GM15510 (cell line): Measurements from ENCODE around the gene CLEC2L.

Experiments
- POLR2A ChIP-seq: IDR thresholded peaks from 3 replicates; pipeline ENCODE4 v1.6.1; 2011; ENCODE audit warnings: borderline replicate concordance; ENCODE audit not compliant: insufficient read length; ENCODE audit errors: extremely low read depth

The CLEC2L gene

DNA sequence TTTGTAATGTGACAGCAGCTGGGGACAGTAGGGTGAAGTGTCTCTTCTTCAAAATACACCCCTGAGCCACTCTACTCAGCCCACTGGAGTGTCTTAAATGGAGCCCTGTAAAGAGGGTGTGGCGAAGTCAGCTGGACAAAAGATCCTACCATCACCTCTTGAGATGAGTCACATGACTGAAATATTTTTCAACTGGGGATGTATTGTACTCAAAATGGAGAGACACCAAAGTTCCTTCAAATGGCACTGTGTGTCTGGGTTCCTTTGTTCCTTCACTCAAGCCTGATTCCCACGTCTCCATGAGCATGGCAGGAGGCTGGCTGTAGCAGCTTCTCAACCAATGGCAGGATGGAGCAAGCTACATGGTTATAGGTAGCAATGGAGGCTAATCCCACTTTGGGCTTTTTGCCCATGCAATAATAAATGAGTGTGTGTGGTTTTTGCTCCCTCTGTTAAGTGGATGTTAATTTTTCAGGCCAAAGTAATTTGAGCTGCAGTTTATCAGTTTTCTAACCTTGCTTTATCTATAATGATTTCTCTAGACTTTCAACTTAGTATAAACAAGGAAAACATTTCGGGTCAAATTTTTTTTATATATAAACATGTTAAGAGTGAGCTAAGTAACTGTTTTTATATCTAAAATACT lies 68.2 kb downstream of the CLEC2L start:
- TF ChIP-seq POLR2A, result no peak

DNA sequence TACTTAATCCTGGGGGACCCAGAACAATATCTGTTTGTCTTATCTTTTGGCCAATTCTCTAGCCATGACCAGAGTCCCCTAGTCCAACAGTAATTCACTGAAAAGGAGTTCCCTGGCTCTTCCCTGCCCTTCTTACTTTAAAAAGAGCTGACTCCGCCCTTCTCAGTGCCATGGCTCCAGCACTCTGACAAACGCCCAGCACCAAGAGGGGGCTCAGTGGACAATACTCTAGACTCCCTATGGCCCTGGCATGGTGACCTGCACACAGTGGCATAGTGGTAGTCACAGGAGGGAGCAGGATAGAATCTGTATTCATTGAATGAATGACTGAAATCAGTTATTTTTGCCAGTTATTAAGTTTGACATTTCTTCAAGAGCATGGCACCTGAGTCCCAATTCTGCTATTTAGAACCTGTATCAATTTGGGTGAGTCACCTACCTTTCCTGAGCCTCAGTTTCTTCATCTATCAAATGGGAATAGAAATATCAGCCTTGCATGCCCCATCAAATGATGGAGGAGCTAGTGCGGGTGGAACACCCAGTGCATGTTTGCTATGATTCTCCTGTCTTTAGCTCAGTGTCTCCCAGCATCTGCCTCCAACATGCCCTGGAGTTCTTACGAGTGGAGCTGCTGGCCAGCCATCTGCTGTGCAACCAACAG lies 69.4 kb downstream of the CLEC2L start:
- TF ChIP-seq POLR2A, result no peak

DNA sequence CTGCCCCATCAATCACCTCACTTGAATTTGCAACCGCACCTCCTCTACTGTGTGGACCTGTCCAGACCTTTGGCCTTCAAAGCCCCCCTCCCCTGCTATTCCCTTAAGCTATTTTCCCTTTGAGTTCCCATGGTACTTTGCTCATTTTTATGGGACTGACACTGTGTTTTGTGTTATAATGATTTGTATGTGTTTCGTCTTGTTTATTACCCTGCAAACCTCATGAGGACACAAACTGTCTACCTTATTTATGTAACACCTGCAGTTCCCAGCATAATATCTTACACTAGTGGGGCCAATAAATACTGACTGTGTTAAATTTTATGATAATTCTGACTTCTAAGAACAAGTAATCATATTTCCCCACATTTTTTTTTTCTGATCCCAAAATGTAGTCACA lies 70.6 kb downstream of the CLEC2L start:
- TF ChIP-seq POLR2A, result no peak
